SH-SY5Y (cell line): ENCODE measurements around the gene MRPS27.

Source experiments
- GATA2 ChIP-seq: IDR thresholded peaks from 2 replicates; pipeline ENCODE4 v1.6.1; 2011; ENCODE audit warnings: mild to moderate bottlenecking, low read depth, low read length
- GATA3 ChIP-seq: IDR thresholded peaks from 2 replicates; pipeline ENCODE4 v1.6.1; 2011; ENCODE audit warnings: low read depth, mild to moderate bottlenecking, low read length, moderate library complexity

GRCh38 chr5:72170101-72170500, 149.9 kb downstream of the MRPS27 start:
- no peak for TF ChIP-seq GATA2
- TF ChIP-seq GATA3: no peak
